ENCODE measurements around the gene LYSMD2. TPM values are rescaled to one million over a fixed set of nuclear protein-coding genes. Genes with fewer than 3 reads are reported as not detected.

LYSMD2 gene
- total and polyA plus RNA-seq, 2 of the 8 experiments (the other 6 are each of a cell fraction or from before 2014, with no cell fraction given), result 2.2 to 2.7 TPM

DNA sequence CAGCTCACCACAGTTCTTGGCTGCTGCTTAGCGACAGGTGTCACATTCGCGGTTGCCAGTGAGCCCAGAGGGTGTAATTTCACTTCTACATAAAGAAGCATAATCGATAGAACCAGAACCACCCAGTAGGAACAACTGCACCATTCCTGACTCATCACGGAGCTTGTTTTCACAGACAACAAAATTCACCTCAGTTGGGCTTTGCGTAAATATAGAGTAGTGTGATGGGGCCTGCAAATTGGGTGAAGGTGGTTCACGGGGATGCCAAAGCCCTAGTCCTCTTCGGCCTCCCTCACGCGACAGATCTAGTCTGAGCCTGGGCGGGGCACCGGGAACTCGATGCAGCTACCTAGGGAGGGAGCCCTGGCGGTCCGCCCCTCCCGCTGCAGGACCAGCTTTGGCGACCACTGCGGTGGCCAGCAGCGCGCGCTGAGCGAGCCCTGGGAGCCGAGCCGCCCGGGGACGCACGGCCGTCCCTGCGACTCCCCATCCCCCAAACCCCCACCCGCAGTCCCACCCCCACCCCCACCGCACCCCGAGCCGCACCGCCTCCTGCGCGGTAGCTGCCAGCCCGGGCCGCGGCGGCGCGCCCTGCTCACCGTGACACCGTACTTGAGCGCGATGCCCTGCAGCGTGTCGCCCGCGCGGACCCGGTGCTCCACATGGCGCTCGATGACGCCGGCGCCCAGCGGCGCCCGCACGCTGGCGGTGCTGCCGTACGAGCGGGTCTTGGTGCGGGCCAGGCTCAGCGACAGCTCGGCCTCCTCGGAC lies 519 bp downstream of the LYSMD2 start (continued):
- no peak for TF ChIP-seq SP2 (IDR thresholded peaks at IDR 0.05; ENCODE audit: low read length)
- TF ChIP-seq GTF2F1 (IDR thresholded peaks at IDR 0.05; ENCODE audit: borderline replicate concordance, low read depth, low read length), result no peak
- TF ChIP-seq YY1 (IDR thresholded peaks at IDR 0.05; ENCODE audit: low read depth, low read length), result no peak
- no peak for TF ChIP-seq TAF1 (IDR thresholded peaks at IDR 0.05; ENCODE audit: low read depth, low read length)
- TF ChIP-seq RFX5 (IDR thresholded peaks at IDR 0.05; ENCODE audit: borderline replicate concordance, low read depth, low read length), result no peak
- peak; percentile 94 for TF ChIP-seq KDM4A (IDR thresholded peaks at IDR 0.05; ENCODE audit: low read depth, low read length, severe bottlenecking)
- no peak for TF ChIP-seq EP300 (IDR thresholded peaks at IDR 0.05; ENCODE audit: borderline replicate concordance in 1 of 2, low read depth in 2 of 2, low read length in 2 of 2)
- no peak for TF ChIP-seq CEBPB (IDR thresholded peaks at IDR 0.05; ENCODE audit: low read depth, low read length)
- TF ChIP-seq JUN (IDR thresholded peaks at IDR 0.05; ENCODE audit: low read depth, low read length), result no peak
- no peak for TF ChIP-seq BACH1 (IDR thresholded peaks at IDR 0.05; ENCODE audit: low read length)
- no peak for TF ChIP-seq RAD21 (IDR thresholded peaks at IDR 0.05 in 1 of 2, conservative IDR thresholded peaks at IDR 0.05 in 1 of 2; ENCODE audit: low read depth in 2 of 2, low read length in 2 of 2)
- TF ChIP-seq CTBP2 (IDR thresholded peaks at IDR 0.05; ENCODE audit: borderline replicate concordance, insufficient read depth, insufficient read length, low read length), result peak; percentile 63
- TF ChIP-seq JUND (IDR thresholded peaks at IDR 0.05; ENCODE audit: low read length), result no peak
- TF ChIP-seq PHF8 (conservative IDR thresholded peaks at IDR 0.05; ENCODE audit: low read depth, low read length), result 0 out of 2 replicates have a peak, but pooled peaks have one; percentile 9
- TF ChIP-seq, protein P1, sequence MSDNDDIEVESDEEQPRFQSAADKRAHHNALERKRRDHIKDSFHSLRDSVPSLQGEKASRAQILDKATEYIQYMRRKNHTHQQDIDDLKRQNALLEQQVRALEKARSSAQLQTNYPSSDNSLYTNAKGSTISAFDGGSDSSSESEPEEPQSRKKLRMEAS (IDR thresholded peaks at IDR 0.05), result peak; percentile 71

All from H1 (cell line).